Activated B cell treated with CpG ODN at 0.5 μM for 24 hours (primary cell): ENCODE data around the gene FBXL4. TPM values are rescaled to one million over a fixed set of nuclear protein-coding genes. Genes with fewer than 3 reads are reported as not detected.

ENCODE experiments used
- ATAC-seq: fragments of 200-7000 bp; cut with Tn5 transposase; one replicate; pipeline ENCODE4 v1.10.0; 2021; ENCODE audit warnings: low read depth, mild to moderate bottlenecking, moderate library complexity
- CTCF ChIA-PET: fragments of 350-600 bp; sonication (Branson Sonifier 250); formaldehyde crosslinking; loops from one replicate; lab custom pipeline; 2021; ENCODE audit warnings: antibody characterized with exemption; lab: Charles Lee
- POLR2A ChIA-PET: fragments of 350-600 bp; sonication (Branson Sonifier 250); formaldehyde crosslinking; loops from one replicate; lab custom pipeline; 2021; ENCODE audit warnings: antibody characterized with exemption; lab: Charles Lee
- DNase-seq: peaks from one replicate; pipeline ENCODE4 v3.0.0; 2022
- H3K27ac Mint-ChIP-seq: one replicate; pipeline ENCODE4 v1.8.0; 2020; ENCODE audit warnings: mixed read lengths
- H3K27me3 Mint-ChIP-seq: one replicate; pipeline ENCODE4 v1.8.0; 2021; ENCODE audit warnings: mixed read lengths
- H3K36me3 Mint-ChIP-seq: one replicate; pipeline ENCODE4 v1.8.0; 2021; ENCODE audit warnings: low read depth, mixed read lengths
- H3K4me1 Mint-ChIP-seq: one replicate; pipeline ENCODE4 v1.8.0; 2021; ENCODE audit warnings: mixed read lengths
- H3K4me3 Mint-ChIP-seq: one replicate; pipeline ENCODE4 v1.8.0; 2020; ENCODE audit warnings: mild to moderate bottlenecking, mixed read lengths
- H3K9me3 Mint-ChIP-seq: one replicate; pipeline ENCODE4 v1.8.0; 2020; ENCODE audit warnings: mixed read lengths
- CTCF ChIP-seq: fragments of 200-600 bp; IDR thresholded peaks from one replicate; pipeline ENCODE4 v1.8.0; 2022; ENCODE audit warnings: antibody characterized with exemption, mild to moderate bottlenecking
- intact Hi-C: fragments of 100-400 bp; cut with micrococcal nuclease; formaldehyde crosslinking; loops from one replicate; pipeline ENCODE4 v1.15.1; 2024
- total RNA-seq: library from RNA; stranded (reverse); gene quantifications from 2 replicates; pipeline ENCODE4 v1.2.3, GENCODE V29; 2022

The FBXL4 gene
- total RNA-seq, 1 donor from 2014 or later: 10.8 TPM

- H3K4me1 Mint-ChIP-seq: peaks cover 45% of the 10 kb centered on the region
- ChIA-PET CTCF (interaction anchor here (1.1 kb wide), 1 partner anchor 16 kb away, joined by 4 read pairs; no protein-coding TSS in a partner anchor), POLR2A (no interaction called here)
- intact Hi-C loops: loop anchor here (2.0 kb wide), 1 partner anchor 16 kb away; no protein-coding TSS in a partner anchor
- DNase-seq (no peak), ATAC-seq (no peak)
- no peaks in the 10 kb centered on the region for H3K36me3 Mint-ChIP-seq
- no peak overlapping the region for H3K27ac Mint-ChIP-seq
- H3K4me3 Mint-ChIP-seq: no peak overlapping the region
- TF ChIP-seq CTCF: no peak
- peaks cover 80% of the 10 kb centered on the region for H3K27me3 Mint-ChIP-seq
- peaks cover 2% of the 10 kb centered on the region for H3K9me3 Mint-ChIP-seq
Observed at GRCh38 chr6:98828941-98829411, 118.8 kb downstream of the FBXL4 start.

- no peak for ATAC-seq
- H3K27ac Mint-ChIP-seq: peak overlapping the region; percentile 30
- H3K4me1 Mint-ChIP-seq: peaks cover 42% of the 10 kb centered on the region
- intact Hi-C loops: loop anchor here (2.0 kb wide), 1 partner anchor 17 kb away; no protein-coding TSS in a partner anchor
- DNase-seq: no peak
- POLR2A ChIA-PET: no interaction called here
- no peaks in the 10 kb centered on the region for H3K36me3 Mint-ChIP-seq
- CTCF ChIA-PET: interaction anchor here (1.1 kb wide), 2 partner anchors 17 to 19 kb away, joined by 3 to 4 read pairs; no protein-coding TSS in a partner anchor
- H3K27me3 Mint-ChIP-seq: peaks cover 79% of the 10 kb centered on the region
- H3K4me3 Mint-ChIP-seq: no peak overlapping the region
- H3K9me3 Mint-ChIP-seq: peaks cover 2% of the 10 kb centered on the region
- TF ChIP-seq CTCF: no peak
Observed at GRCh38 chr6:98828211-98828788, 119.4 kb downstream of the FBXL4 start.

- ChIA-PET POLR2A (no interaction called here), CTCF (interaction anchor here (1.1 kb wide), 1 partner anchor 20 kb away, joined by 3 read pairs; no protein-coding TSS in a partner anchor)
- H3K4me1 Mint-ChIP-seq: peaks cover 34% of the 10 kb centered on the region
- peaks cover 73% of the 10 kb centered on the region for H3K27me3 Mint-ChIP-seq
- H3K9me3 Mint-ChIP-seq: peaks cover 2% of the 10 kb centered on the region
- intact Hi-C loops: loop anchor here (2.0 kb wide), 1 partner anchor 17 kb away; no protein-coding TSS in a partner anchor
- no peak overlapping the region for H3K4me3 Mint-ChIP-seq
- TF ChIP-seq CTCF: no peak
- no peak overlapping the region for H3K27ac Mint-ChIP-seq
- ATAC-seq (no peak), DNase-seq (no peak)
- no peaks in the 10 kb centered on the region for H3K36me3 Mint-ChIP-seq
Observed at GRCh38 chr6:98827295-98828159, 120.2 kb downstream of the FBXL4 start.

GRCh38 chr6:98825600-98826230 is 122.0 kb downstream of the FBXL4 start:
- Mint-ChIP-seq H3K9me3 (peaks cover 2% of the 10 kb centered on the region), H3K27me3 (peaks cover 76% of the 10 kb centered on the region), H3K4me1 (peaks cover 20% of the 10 kb centered on the region), H3K27ac (no peak overlapping the region), H3K36me3 (no peaks in the 10 kb centered on the region), H3K4me3 (no peak overlapping the region)
- DNase-seq (no peak), ATAC-seq (no peak)
- intact Hi-C loops: no loop called here
- ChIA-PET POLR2A (no interaction called here), CTCF (no interaction called here)
- no peak for TF ChIP-seq CTCF
